Tongue (tissue), 2 donors: Measurements from ENCODE around the gene CLK2. TPM values are rescaled to one million over a fixed set of nuclear protein-coding genes. Genes with fewer than 3 reads are reported as not detected.
"Not testable (repeated sequence)": the region's sequence is repeated elsewhere in the genome, so short reads cannot be mapped to it uniquely, and the experiment has no call there.

Experiments
- DNase-seq: peaks from one replicate; pipeline ENCODE4 v3.0.0-alpha.2; 2015
- total RNA-seq: library from RNA; depleted of rRNA; stranded (reverse); fragments of >200 nt; gene quantifications from one replicate; pipeline ENCODE4 v1.2.3, GENCODE V29; 2014

The CLK2 gene
- total RNA-seq, 1 donor from 2014 or later: 26.1 TPM

DNA sequence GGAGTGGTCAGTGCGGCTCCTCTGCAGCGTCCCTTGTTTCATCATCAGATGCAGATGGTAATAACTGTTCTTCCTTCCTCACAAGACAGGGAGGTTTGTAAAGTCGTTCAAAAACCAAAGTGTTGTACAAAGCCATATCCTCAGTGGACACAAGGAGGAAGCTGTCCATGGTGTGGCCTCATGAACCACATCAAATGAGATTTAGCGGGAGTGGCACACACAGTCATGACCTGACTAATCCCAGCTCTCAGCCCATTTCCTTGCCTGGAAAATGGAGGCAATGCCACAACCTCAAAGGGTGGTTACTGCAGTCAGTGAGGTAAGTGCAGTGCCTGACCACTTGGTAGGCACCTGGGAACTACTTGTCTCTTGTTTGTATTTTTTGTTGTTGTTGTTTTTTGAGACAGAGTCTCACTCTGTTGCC is 31.5 kb downstream of the CLK2 start:
- no peak for DNase-seq

- peak; percentile 90 for DNase-seq
Measured at GRCh38 chr1:155241069-155241679, 32.1 kb downstream of the CLK2 start.

DNA sequence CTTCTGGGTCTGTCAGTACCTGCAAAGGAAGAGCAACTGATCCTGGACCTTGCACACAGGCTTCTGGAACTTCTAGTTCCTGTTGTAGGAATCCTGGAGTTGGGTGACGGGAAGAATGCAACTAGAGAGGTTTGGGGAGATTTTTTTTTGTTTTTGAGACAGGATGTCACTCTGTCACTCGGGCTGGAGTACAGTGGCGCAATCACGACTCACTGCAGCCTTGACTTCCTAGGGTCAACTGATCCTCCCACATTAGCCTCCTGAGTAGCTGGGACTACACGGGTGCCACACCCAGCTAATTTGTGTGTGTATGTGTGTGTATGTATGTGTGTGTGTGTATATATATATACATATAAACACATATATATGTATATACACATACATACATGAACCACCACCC is 36.9 kb downstream of the CLK2 start:
- DNase-seq: no peak

DNA sequence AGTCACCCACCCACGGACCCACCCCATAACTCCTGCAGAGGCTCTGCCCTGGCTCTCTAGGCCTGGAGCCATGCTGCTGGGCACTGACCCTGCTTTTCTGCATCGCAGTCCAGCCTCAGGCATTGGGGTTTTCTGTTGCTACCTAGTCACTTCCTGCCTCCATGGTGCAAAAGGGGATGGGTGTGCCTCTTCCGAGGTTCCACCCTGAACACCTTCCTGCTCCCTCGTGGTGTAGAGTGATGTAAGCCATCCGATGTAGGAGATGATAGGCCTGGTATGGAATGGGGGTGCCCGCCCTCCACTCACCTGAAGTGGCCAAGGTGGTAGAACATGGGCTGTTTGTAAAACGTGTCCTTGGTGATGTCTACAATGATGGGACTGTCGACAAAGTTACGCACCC is 37.9 kb downstream of the CLK2 start:
- not testable (repeated sequence) for DNase-seq

DNA sequence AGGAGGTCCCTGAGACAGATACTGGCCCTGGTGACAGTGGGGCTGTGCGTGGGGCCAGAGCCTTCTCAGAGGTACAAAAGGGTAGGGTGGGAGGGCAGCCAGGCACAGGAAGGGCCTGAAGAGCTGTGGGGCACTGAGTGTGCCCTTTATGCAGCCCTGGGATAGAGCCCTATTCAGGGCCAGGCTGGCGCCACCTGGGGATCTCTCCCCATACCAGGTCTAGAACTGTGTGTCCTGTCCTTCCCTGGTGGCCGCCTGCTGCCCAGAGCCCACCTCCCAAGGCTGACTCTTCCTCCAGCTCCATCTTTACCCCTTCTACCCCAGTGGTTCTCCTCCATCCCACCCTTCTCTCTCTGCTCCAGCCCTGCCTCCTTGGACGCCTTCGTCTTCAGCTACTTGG is 39.8 kb downstream of the CLK2 start:
- DNase-seq: not testable (repeated sequence)

- peak; percentile 83 for DNase-seq
Measured at GRCh38 chr1:155232001-155232978, 41.0 kb downstream of the CLK2 start.

GRCh38 chr1:155231302-155231701 is 42.0 kb downstream of the CLK2 start:
- DNase-seq: not testable (repeated sequence)

DNA sequence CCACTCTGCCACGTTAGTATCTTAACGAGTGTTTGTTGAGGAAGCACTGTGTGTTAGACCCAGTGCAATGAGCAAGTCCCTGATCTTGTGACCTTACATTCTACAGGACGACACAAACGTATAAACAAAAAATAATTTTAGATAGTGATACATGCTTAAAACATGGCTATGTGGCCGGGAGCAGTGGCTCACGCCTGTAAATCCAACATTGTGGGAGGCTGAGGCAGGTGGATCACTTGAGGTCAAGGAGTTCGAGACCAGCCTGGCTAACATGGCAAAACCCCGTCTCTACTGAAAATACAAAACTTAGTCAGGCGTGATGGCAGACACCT is 45.2 kb downstream of the CLK2 start:
- no peak for DNase-seq

DNA sequence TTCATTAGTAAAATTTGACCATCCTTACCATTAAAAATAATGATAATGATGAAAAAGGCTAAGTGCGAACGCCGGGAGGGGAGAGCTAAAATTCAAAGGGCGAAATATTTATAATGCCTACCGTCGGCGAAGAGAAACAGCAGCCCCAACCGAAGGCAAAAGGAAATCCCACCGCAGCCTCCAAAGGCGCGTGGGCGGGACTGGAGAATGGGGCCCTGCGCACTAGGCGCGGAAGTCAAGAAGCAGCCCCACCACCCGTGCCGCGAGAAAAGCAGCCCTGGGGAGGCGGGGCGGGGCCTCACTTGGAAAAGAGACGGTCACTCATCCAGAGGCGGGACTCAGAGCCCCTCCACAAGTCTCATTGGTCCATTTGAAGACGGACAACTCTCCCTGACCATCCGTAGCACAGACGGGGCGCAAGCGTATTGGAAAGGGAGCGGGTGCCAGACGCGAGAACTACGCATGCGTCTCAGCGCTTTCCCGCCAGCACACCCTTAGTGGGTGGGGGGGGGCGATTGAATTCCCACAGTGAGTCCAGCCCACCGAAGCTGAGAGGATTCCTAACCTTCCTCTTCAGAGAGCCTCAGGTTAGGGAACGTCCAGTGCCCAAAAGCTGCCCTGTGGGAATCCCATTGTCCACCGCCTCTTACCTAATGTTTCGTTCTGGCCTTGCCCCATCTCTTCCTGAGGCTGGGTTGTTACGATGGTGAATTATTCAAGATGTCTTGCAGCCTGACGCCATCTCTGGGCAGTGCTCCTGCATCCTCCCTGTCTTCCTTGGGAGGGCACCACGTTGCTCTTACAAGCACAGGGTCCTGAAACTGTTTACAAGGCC is 45.8 kb downstream of the CLK2 start:
- DNase-seq: peak; percentile 100

- peak; percentile 71 for DNase-seq
Measured at GRCh38 chr1:155226910-155227260, 46.4 kb downstream of the CLK2 start.

- peak; percentile 90 for DNase-seq
Measured at GRCh38 chr1:155226188-155226909, 47.0 kb downstream of the CLK2 start.

DNA sequence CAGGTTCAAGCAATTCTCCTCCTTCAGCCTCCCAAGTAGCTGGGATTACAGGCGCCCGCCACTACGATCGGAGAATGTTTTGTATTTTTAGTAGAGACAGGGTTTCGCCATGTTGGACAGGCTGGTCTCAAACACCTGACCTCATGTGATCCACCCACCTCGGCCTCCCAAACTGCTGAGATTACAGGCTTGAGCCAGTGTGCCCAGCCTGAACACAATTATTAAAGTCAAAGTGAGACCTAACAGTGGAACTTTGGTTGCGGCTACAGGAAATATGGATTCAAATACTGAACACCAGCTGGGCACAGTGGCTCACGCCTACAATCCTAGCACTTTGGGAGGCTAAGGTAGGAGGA is 47.9 kb downstream of the CLK2 start:
- DNase-seq: not testable (repeated sequence)

- no peak for DNase-seq
Measured at GRCh38 chr1:155223047-155223446, 50.3 kb downstream of the CLK2 start.

DNA sequence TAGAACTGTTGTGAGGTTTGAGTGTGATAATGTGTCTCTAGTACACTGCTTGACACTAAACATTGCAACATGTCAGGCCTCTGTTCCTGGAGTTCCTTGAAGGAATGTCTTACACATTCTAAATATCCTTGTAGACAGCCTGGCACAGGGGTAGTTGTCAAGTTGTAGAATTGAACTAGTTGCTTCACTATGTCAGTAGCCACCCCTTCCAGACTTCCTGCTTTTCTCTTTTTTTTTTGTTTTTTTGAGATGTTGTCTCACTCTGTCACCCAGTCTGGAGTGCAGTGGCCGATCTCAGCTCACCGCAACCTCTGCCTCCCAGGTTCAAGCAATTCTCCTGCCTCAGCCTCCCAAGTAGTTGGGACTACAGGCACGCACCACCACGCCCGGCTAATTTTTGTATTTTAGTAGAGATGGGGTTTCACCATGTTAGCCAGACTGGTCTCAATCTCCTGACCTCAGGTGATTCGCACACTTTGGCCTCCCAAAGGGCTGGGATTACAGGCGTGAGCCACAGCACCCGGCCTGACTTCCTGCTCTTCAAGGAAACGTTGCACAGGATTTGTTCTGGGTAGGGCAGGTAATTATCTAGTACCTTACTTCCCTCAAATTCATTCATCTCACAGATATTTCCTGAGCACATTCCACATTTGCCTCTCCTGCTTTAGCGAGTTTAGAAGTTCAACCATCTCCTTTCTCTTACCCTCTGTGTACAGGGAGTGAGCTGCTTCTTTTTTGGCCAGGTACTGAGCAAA is 52.9 kb downstream of the CLK2 start:
- DNase-seq: not testable (repeated sequence)

GRCh38 chr1:155219592-155220031 is 53.7 kb downstream of the CLK2 start:
- DNase-seq: peak; percentile 37

DNA sequence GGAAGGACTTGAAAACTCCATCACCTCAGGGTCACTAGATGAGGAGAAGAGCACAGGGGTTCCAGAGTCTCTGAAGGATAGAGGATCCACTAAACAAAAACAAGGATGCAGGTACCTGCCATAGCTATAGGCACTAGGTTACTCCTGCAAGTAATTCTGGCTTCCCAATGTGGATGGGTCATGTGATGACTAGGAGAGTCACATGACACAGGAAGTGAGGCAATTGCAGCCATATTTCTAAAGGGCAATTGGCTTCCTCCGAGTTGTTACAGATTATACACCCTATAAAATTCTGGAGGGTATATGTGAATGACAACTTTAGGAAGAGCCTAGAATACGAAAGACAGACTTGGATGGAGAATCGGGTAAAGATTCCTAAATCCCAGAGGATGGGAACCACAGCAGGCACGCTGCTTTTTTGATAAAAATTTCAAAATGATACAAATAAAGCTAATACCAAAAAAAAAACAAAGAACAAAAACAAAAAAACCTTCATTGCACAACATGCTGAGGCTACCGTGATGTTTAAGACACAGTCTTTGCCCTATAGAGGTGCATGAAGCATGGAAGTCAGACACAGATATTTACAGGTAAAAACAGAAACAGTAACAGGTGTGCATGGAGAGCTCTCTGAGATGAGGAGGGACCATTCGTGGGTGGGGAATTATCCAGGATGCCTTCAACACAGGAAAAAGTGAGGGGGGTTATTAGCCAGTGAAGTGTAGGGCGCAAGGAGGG is 54.3 kb downstream of the CLK2 start:
- peak; percentile 74 for DNase-seq

GRCh38 chr1:155214702-155215101 is 58.6 kb downstream of the CLK2 start:
- DNase-seq: not testable (repeated sequence)
